Kidney (tissue), 14 donors: ENCODE data around the gene TMED5. TPM values are rescaled to one million over a fixed set of nuclear protein-coding genes. Genes with fewer than 3 reads are reported as not detected.

ENCODE experiments used
- DNase-seq, 5 donors: peaks; one replicate each; pipeline ENCODE4 v3.0.0-alpha.2; 2013 to 2020
- FAIRE-seq: peaks from 2 replicates; lab custom pipeline; 2012; peaks lifted over from hg19 to GRCh38; lab: Jason Lieb, UNC
- H3K27ac ChIP-seq, 2 donors: one replicate each; pipeline ENCODE4 v1.7.0; 2013; ENCODE audit warnings: low read depth in 2 of 2, low read length in 2 of 2, inconsistent platforms in 1 of 2
- H3K27me3 ChIP-seq: one replicate; pipeline ENCODE4 v1.7.1; 2013; ENCODE audit warnings: low read length, inconsistent platforms; ENCODE audit not compliant: control insufficient read depth, insufficient read depth
- H3K36me3 ChIP-seq, 3 donors: one replicate each; pipeline versions ENCODE4 v1.7.0 to v1.7.1; 2013; ENCODE audit warnings: low read length in 3 of 3, control low read depth in 1 of 3, inconsistent platforms in 1 of 3; ENCODE audit not compliant: insufficient read depth in 3 of 3, control insufficient read depth in 2 of 3
- H3K4me1 ChIP-seq, 3 donors: one replicate each; pipeline versions ENCODE4 v1.7.0 to v1.7.1; 2013; ENCODE audit warnings: low read length in 3 of 3, inconsistent platforms in 1 of 3, low read depth in 1 of 3; ENCODE audit not compliant: control insufficient read depth in 2 of 3, insufficient read depth in 2 of 3
- H3K4me3 ChIP-seq, 3 donors: one replicate each; pipeline versions ENCODE4 v1.7.0 to v1.8.1; 2013; ENCODE audit warnings: low read length in 3 of 3, control low read depth in 1 of 3, inconsistent platforms in 1 of 3
- H3K9ac ChIP-seq, 3 donors: one replicate each; pipeline versions ENCODE4 v1.7.0 to v1.7.1; 2013; ENCODE audit warnings: low read length in 3 of 3, control low read depth in 1 of 3, inconsistent platforms in 1 of 3
- H3K9me3 ChIP-seq, 3 donors: one replicate each; pipeline versions ENCODE4 v1.7.0 to v1.7.1; 2013; ENCODE audit warnings: low read length in 3 of 3, control low read depth in 1 of 3, inconsistent platforms in 1 of 3; ENCODE audit not compliant: control insufficient read depth in 2 of 3, insufficient read depth in 1 of 3
- intact Hi-C: fragments of 100-400 bp; cut with DNase I; formaldehyde crosslinking; loops from one replicate; pipeline ENCODE4 v1.11.1; 2022
- polyA plus RNA-seq: library from polyadenylated mRNA; stranded (reverse); fragments of 350-450 nt; fragmentation: Illumina TruSeq; extraction: RNeasy Lipid Tissue Mini Kit (QIAGEN cat#74804); gene quantifications from one replicate; pipeline ENCODE4 v1.2.3, GENCODE V29; 2014; ENCODE audit warnings: low read depth, low replicate concordance; ENCODE audit not compliant: insufficient read depth
- total RNA-seq: library from RNA; stranded (reverse); fragmentation: NEBNext Ultra II Directional; extraction: Animal tissue kit (Norgen Biotek cat#: 25700); gene quantifications from one replicate; pipeline ENCODE4 v1.2.1, GENCODE V29; 2021
- TF ChIP-seq, protein P1 (sequence below): IDR thresholded peaks from 3 replicates; pipeline ENCODE4 v1.5.1; 2012; ENCODE audit warnings: mild to moderate bottlenecking, moderate library complexity, borderline replicate concordance; ENCODE audit not compliant: insufficient read depth; ENCODE audit errors: extremely low read depth
- donor health status: control.
- donor health status: control.
- donor health status: control.
- donor health status: control.
- donor health status: control.
- donor health status: DM: yes; HTN: yes; CAD: no.
- donor health status: Normal renal cell carcinoma (clear cell type).

Gene TMED5
- total and polyA plus RNA-seq, 2 donors from 2014 or later, result 45.3 to 55.2 TPM

DNA sequence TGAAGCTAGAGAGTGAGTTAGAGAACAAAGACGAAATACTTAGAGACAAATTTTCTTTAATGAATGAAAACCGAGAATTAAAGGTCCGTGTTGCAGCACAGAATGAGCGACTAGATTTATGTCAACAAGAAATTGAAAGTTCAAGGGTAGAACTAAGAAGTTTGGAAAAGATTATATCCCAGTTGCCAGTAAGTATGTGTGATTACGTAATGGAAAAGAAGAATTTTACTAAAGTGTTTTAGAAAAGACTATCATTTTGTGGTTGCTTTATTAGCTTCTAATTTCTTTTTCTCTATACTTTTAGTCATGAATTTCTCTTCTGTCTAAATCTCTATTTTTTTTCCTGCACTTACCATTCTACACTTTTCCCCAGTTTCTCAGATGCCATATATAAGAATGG lies 27.0 kb upstream of the TMED5 start:
- H3K9me3 ChIP-seq, result no peaks in the 10 kb centered on the region
- no peak overlapping the region for H3K4me3 ChIP-seq
- FAIRE-seq (no peak), DNase-seq (no peak)
- H3K36me3 ChIP-seq, result no peaks in the 10 kb centered on the region
- TF ChIP-seq, protein P1, sequence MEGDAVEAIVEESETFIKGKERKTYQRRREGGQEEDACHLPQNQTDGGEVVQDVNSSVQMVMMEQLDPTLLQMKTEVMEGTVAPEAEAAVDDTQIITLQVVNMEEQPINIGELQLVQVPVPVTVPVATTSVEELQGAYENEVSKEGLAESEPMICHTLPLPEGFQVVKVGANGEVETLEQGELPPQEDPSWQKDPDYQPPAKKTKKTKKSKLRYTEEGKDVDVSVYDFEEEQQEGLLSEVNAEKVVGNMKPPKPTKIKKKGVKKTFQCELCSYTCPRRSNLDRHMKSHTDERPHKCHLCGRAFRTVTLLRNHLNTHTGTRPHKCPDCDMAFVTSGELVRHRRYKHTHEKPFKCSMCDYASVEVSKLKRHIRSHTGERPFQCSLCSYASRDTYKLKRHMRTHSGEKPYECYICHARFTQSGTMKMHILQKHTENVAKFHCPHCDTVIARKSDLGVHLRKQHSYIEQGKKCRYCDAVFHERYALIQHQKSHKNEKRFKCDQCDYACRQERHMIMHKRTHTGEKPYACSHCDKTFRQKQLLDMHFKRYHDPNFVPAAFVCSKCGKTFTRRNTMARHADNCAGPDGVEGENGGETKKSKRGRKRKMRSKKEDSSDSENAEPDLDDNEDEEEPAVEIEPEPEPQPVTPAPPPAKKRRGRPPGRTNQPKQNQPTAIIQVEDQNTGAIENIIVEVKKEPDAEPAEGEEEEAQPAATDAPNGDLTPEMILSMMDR, result no peak
- H3K4me1 ChIP-seq, result no peaks in the 10 kb centered on the region
- no peak overlapping the region for H3K9ac ChIP-seq
- H3K27ac ChIP-seq, result no peak overlapping the region
- H3K27me3 ChIP-seq, result no peaks in the 10 kb centered on the region
- intact Hi-C loops, result no loop called here

DNA sequence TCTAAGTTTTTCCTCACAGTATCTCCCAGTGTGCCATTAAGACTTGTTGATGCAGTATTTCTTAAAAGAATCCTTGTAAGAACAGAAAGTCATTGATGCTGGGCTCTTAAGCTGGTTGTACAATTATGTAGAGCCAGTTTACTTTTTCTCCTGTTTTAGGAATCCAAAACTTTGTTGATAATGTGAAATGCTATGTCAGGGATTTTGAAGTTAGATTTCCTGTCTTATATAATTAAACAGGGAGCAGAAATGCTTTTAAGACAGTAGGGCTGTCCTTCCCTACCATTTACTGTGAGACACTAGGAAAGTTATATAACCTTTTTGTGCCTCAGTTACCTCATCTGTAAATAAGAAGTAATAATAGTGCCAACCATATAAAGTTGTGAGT lies 26.3 kb upstream of the TMED5 start:
- FAIRE-seq (no peak), DNase-seq (no peak)
- TF ChIP-seq, protein P1, result no peak
- H3K9ac ChIP-seq, result no peak overlapping the region
- H3K36me3 ChIP-seq, result no peaks in the 10 kb centered on the region
- no peaks in the 10 kb centered on the region for H3K4me1 ChIP-seq
- no peak overlapping the region for H3K4me3 ChIP-seq
- no peak overlapping the region for H3K27ac ChIP-seq
- intact Hi-C loops, result no loop called here
- no peaks in the 10 kb centered on the region for H3K9me3 ChIP-seq
- no peaks in the 10 kb centered on the region for H3K27me3 ChIP-seq

DNA sequence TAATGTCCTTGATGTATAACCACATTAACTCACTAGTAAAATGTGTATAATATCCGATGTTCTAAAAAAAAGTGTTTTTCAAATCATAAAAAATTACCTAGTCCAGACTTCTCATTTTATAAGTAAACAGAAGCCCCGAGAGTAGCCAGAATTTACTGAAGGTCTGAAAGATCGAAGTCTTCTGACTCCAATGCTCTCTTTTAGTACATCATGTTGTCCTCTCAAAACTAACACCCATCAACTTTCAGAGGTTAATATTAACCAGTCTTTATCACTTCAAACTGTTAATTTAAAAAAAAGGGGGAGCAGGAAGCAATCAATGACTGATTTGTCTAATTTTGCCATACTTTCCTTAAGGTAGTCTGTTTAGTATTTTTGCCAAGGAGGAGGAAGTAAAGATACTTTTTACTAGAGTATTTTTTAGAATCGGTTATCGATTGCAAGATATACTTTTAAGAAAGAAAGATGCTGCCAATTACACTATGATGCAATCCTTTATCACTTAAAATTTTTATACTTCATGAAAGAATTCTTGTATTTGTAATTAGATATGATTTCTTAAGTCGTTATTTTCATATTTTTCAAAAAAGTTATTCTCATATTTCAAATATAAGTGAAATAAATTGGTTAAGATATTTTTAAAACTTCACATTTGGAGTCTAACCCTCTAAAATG lies 25.8 kb upstream of the TMED5 start:
- DNase-seq (no peak), FAIRE-seq (no peak)
- H3K36me3 ChIP-seq, result no peaks in the 10 kb centered on the region
- no peaks in the 10 kb centered on the region for H3K9me3 ChIP-seq
- H3K4me3 ChIP-seq, result no peak overlapping the region
- TF ChIP-seq, protein P1, result no peak
- H3K9ac ChIP-seq, result no peak overlapping the region
- H3K27me3 ChIP-seq, result no peaks in the 10 kb centered on the region
- H3K27ac ChIP-seq, result no peak overlapping the region
- no peaks in the 10 kb centered on the region for H3K4me1 ChIP-seq
- intact Hi-C loops, result no loop called here

DNA sequence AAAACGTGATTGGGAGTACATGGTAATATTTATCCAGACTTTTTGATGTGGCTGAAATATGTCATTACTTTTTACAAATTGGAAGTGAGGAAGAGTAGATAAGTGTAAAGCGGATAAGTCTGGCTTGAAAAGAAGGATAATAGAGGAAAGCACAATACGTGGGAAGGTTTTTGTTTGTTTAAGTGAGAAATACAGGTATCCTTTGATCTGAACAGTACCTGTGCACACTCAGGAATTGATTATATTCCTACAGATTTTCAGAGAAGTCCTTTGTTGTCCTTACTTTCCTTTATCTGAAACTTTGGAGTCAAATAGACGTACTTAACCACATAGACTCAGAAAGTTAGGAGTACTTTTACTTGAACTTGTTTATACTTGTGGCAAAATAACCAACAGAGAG lies 20.5 kb upstream of the TMED5 start:
- no peaks in the 10 kb centered on the region for H3K4me1 ChIP-seq
- H3K4me3 ChIP-seq, result no peak overlapping the region
- H3K9ac ChIP-seq, result no peak overlapping the region
- intact Hi-C loops, result no loop called here
- H3K27me3 ChIP-seq, result no peaks in the 10 kb centered on the region
- TF ChIP-seq, protein P1, result no peak
- H3K9me3 ChIP-seq, result no peaks in the 10 kb centered on the region
- FAIRE-seq (no peak), DNase-seq (no peak)
- H3K27ac ChIP-seq, result no peak overlapping the region
- no peaks in the 10 kb centered on the region for H3K36me3 ChIP-seq
